IPS-18c (cell line): Measurements from ENCODE around the gene ANKS1A.

Experiments used
- H3K4me3 ChIP-seq: 2 replicates; pipeline ENCODE4 v1.7.0; 2013; ENCODE audit warnings: low read depth, mild to moderate bottlenecking, low read length, moderate library complexity; ENCODE audit not compliant: insufficient read depth
- H3K9me3 ChIP-seq: one replicate; pipeline ENCODE4 v1.6.1; 2013; ENCODE audit warnings: mild to moderate bottlenecking, low read length, moderate library complexity; ENCODE audit not compliant: control insufficient read depth, insufficient read depth

The ANKS1A gene

DNA sequence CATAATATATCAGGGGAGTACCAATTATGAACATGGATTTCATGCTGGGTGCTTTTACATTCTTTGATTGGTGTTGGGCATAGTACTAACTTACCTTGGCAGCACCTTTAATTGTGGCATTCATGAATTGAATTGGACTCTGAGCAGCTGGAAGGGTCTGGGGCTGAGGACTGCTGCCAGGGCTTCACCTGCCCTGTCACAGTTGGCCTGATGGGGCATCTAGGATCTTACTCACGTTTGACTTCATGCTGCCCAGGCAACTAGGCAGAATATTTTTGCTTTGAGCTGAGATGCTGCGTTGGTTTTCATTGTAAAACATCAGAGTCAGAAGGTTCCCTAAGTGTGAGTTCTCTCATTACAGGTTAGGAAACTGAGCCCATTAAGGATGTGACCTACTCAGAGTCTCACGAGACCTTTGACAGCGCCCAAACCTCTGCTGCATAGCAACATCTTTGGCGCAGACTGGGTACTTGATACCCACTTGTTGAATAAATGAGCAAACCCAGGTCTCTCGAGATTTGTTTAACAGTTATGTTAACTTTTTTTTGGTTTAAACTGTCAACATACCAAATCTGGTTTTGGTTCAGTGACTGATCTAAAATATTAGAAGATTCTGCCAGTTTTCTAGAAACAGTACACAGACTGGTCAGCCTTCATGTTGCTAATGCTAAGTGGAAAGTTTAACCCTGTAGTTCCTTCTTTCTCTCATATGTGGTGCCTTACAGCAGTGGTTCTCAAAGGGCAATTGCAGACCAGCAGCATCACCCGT, 147.2 kb downstream of the ANKS1A start:
- Histone ChIP-seq H3K4me3 (no peak overlapping the region), H3K9me3 (no peaks in the 10 kb centered on the region)

DNA sequence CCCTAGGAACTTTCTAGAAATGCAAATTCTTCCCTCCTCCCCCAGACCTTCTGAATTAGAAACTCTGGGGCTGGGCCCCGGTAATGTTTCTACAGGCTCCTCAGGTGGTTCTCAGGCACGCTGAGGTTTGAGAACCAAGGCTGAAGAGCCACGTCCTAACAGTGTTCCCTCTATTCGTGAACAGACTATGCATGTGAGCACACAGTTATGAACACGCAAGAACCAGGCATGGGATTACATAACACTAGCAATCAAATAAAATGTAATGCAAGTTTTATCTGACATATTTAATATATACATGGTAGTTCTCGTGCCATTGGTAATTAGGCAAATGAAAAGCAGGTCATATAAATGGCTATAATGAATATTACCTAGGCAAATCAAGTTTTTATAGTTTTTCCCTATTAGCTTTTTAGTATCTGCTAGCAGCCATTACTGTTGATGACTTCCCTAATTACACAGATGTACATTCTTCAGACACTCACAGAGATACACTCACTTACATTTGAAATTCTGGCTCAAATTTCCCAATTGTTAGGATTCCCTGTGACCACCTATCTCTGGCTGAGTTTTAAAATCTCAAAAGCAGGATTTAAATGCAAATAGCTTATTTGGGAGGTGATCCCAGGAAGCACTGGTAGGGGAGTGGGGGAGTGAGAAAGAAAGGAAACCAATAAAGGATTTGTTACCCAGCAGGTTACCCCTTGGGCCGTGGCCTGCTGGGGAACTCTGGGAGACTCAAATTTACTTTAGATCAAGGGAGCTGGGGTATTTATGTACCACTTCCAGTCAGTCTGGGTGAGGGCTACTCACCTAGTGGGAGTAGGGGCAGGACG, 148.0 kb downstream of the ANKS1A start:
- Histone ChIP-seq H3K9me3 (no peaks in the 10 kb centered on the region), H3K4me3 (no peak overlapping the region)

DNA sequence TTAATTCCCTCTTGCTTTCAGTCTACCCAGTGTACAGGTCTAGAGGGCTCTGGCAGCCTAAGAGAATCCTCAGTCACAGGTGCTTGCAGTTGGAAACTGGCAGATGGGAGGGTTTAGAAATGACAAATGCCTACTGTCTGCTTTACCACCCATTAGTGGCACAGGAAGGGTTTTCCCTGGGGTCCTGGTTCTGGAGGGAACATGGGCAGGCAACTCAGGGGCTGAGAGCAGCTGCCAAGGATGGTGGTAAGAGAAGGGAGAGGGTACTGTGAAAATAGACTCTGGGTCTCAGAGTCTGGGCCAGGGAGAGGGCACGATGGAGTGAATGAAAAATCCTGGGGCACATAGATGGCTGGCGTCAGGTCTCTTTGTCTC, 148.6 kb downstream of the ANKS1A start:
- no peaks in the 10 kb centered on the region for H3K9me3 ChIP-seq
- H3K4me3 ChIP-seq, result no peak overlapping the region

DNA sequence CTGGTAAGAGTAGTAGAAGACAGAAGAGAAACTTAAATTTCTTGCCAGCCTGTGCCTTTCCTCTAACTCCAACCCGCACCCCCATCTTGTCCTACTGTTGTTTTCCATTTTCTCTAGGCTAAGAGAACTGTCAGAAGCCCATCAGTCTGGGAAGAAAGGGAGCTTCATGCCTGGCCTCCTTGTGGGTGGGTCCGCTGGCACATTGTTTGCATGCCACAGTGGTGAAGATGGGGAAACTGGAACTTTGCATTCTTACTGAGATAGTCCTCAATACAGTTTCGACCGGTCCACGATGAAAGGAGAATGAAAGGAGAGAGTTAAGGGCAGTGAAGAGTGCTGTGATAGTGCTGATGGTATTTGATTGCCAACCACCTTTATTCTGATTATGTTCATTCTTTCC, 149.0 kb downstream of the ANKS1A start:
- Histone ChIP-seq H3K4me3 (no peak overlapping the region), H3K9me3 (no peaks in the 10 kb centered on the region)

DNA sequence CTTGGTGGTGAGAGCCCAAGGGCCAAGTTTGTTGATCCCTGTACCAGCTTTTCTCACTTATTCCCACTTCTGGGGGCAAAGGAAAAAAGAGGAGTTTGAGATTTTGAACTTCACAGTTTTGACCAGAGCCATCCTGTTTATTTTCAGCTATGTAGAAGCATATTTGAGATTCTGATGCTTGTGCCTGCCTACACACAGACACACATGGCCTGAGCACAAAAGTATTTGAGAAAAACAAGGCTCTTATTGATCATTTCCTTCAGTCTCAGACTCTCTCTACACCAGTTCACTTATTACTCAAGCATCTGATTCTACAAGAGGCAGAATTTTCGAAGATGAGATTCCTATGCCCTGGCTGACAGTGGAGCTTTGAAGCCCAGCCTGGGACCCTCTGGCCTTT, 151.3 kb downstream of the ANKS1A start:
- H3K9me3 ChIP-seq, result no peaks in the 10 kb centered on the region
- no peak overlapping the region for H3K4me3 ChIP-seq

DNA sequence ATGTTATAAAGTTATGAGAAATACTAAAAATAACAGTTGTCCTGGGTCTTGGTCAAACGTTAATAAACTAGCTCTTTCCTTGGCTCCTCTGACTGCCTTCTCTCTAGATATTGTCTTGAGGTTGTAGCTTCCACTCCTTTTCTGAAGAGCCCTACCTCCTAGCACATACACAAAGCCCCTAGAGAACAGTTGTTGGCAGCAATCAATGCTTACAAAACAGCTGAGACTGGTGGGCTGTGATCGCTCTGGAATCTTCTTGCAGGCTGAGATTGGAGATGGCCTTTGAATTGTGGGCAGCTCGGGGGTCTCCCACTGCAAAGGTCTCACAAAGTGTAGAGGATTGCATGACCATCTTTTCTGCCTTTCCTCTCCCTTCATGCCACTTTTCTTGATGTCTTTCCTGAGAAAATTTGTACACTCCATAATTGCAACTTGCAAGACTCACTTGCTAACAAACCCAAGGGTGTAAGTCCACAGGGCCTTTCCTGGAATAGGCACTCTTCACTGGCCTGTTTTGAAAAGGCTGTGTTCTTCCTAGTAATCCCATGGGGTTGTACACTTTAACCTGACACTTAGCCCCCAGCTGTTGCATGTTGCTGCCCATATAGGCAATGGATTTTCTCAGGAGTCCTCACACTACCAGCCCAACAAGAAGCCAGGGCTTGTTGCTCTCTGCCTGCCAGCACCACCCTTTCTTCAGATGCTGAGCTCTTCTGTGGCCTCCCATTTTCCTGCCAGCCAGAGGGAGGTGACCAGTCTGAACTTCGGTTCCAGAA, 152.2 kb downstream of the ANKS1A start:
- Histone ChIP-seq H3K9me3 (no peaks in the 10 kb centered on the region), H3K4me3 (no peak overlapping the region)

DNA sequence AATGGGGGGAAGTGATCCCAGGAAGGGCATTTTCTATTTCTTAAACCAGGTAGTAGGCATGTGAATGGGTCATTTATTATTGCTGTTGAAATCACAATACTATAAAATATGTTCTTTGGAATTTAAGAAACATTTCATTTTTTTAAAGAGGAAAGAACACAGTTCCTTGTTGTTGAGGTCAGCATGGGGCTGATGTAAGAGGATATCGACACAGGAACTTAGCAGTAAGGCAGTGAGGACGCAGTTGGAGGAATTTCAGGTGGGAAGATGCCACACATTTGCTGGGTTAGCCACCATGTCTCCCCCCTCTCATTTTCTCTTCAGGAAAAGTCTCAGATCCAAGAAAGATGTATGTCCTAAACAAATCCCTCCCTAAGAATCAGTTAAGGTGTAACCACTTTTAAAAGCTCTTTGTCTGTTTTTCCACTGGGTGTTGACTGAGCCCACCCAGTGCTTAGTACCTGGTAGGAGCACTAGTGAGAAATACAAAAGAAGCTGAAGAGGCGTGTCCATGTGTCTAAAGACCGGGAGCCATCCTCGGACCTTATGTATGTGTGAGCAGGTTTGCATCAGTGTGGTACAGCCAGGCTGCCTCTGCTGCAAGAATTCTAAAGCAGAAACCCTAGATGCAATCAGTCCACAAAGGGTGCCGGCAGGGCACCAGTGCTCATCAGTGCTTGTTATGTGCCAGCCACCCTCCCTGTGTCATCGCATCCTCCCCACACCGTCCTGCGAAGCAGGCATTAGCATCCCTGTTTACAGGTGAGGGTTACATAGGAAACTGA, 153.2 kb downstream of the ANKS1A start:
- Histone ChIP-seq H3K4me3 (no peak overlapping the region), H3K9me3 (no peaks in the 10 kb centered on the region)

DNA sequence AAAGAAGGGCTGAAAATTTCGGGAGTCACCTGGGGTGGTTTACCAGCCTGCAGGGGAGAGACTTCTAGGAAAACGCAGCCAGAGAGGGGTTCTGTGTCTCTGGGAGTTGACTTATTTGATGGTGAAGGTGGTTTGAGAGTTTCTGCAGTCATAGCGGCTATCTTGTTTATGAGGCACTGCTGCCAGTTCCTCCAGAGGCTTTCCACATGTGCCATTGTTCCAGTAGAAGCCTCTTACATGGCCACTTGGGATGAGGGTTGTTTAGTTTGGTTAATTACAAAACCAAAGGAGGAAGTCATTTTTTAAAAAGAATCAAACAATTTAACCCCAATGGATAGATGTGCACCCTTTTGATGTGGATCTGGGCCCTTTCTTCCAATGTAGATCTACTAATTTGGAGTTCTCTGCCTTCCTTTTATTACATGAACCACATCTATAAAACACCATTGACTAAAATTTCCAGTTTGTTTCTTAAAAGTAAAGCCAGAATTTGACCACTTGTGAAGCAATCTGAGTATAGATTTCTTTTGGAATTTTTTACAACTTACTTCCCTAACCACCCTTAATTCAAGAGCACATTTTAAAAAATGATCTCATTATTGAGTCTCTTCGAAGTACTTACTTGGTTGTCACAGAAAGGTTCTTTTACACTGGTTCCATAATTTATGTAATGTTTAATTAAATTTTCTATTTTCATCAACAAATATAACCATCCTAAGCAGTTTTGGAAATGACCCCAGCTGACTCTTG, 154.5 kb downstream of the ANKS1A start:
- Histone ChIP-seq H3K9me3 (no peaks in the 10 kb centered on the region), H3K4me3 (no peak overlapping the region)

DNA sequence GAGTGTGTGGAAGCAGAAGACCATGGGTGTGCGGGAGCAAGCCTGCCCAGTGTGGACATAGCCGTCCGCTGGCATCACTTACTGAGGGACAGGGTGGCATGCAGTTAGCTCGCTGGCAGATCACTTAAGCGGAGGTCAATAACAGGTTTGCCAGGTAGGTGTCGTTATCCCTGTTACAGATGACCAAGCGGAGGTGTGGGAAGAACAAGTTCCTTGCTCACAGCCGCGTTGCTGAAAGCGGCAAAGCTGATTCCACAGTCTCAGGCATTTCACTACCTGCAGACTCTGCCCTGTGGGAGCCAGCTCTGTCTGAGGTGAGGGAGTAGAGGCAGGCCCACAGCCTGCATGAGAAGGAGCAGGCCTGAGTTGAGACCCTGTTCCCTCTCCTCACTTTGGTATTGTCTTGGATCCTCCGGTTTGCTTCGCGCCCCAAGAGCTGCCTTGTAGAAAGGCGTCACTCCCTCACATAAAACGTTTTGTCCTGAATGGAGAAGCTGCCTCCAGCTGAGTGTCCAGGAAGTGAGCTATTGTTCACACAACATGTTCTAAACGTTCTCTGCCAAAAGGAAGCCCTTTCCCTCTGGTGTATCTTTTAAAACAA, 155.2 kb downstream of the ANKS1A start:
- Histone ChIP-seq H3K9me3 (no peaks in the 10 kb centered on the region), H3K4me3 (no peak overlapping the region)

DNA sequence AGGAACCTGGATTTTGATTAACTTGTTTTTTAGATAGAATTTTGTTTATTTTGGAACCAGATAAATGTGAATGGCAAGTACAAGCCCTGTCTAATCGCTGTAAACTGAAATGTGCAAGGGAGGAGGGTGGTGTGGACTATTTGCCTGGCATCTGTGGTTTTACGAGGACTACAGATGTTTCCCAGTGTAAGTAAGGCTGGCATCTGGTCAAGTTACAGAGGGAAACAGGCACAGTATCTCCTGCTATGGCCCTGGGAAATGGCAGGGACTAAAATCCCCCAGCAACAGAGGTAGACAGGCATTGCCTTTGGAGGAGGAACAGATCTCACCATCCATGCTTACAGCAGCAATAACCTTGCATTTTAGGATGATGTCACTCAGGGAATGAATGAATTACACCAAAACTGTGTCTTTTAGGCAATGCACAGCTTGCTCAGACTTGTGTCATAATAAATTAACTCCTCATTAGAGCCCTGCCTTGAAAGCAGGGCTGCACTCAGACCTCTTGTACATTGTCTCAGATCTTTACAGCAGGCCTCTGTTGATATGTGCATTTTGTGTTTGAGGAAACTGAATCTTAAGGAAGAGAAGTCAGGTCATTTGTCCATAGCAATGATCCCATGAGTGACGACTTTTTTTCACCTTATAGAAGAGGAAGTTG, 155.8 kb downstream of the ANKS1A start:
- no peaks in the 10 kb centered on the region for H3K9me3 ChIP-seq
- H3K4me3 ChIP-seq, result no peak overlapping the region

DNA sequence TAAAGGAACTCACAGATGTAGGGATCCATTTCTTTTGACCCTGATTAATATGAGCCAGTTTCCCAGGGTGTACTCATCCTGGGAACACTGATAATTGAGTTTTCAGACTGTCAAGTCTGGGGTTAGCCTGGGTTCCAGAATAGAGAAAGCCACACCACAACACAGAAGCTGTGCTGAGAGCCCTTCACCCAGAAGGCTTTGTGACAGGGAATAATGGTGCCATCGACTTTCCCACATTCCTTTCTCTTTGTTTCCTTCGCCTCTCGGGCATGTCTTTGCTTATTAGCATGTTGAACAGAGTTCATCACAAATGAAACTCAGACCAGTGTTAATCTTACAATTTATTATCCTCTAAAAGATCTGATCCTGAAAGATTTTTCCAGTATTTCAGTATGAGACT, 157.0 kb downstream of the ANKS1A start:
- no peaks in the 10 kb centered on the region for H3K9me3 ChIP-seq
- no peak overlapping the region for H3K4me3 ChIP-seq

DNA sequence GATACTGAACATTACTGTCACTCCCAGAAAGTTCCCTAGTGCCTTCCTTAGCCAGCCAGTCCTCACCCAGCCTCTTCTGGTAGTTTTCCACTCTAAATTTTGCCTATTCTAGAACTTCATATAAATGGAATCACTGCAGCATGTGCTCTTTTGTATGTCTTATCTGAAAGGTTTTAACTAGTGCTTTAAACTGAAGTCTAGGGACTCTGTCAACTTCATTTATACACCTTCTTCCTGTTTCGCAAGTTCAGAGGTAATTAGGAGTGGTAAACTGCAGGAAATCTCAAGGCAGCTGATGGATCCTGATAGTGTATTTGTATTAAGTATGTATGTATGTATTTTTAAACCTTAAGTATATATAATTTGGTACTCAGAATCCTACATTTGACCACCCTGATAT, 157.8 kb downstream of the ANKS1A start:
- no peak overlapping the region for H3K4me3 ChIP-seq
- H3K9me3 ChIP-seq, result no peaks in the 10 kb centered on the region

DNA sequence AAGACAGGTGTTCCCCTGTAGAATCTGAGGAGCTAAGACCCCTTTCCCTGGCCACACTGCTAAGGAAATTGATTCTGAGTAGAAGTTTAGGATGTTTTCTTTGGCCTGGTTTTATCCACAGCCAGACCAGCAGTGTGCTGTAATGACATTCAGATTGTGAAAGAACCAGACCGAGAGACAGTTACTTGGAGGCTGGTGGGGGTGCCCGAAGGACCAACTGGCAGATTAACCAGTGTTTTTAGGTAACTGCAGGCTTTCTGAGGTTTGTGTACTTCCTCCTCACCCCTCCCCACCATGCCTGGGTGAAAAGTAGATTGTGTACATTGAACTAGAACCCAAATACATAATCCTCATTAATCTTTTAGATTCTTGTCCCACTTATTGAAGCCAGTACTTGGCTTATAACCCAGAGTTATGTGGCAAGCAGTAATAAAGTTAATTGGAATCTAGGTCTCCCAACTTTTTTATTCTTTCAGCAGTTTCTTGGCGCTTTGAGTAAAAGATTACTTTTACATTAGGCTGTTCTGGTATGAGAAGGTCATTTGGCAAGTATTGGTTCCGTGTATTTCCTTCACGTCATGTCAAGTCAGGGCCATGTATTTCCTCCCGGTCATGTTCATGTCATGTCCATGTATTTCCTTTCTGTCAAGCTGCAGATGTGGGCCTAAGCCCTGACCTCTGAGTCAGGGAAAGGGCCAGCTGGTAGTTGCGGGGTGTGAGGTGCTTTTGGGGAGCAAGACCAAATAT, 158.4 kb downstream of the ANKS1A start:
- no peak overlapping the region for H3K4me3 ChIP-seq

DNA sequence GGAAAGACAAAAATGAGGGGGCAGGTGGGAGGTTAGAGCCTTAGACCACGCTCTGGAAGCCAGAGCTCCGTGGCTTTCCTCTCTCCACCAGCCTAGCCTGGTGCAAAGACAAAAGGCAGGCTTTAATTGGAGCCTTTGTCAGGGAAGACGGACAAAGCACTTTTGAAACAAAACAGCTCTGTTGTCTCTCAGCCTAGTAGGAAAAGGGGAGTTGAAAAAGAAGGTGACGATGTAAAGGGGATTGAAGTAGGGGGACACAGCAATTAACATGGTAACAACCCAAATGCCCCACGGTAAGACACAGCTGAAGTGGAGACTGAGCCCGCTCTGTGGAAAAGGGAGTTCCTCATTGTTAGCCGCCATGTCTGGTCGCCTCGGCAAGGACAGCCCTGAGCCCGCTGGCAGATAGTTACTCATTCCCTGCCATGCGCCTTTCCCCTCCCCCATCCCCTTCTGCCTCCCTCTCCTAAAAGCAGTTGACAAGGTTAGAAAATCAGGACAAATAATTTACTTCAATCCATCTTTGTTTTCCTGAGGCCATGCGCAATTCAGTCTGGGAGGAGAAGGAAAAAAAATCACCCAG, 159.1 kb downstream of the ANKS1A start:
- Histone ChIP-seq H3K4me3 (no peak overlapping the region), H3K9me3 (no peaks in the 10 kb centered on the region)

More for the DNA sequence above, 158.4 kb downstream of the ANKS1A start:
- no peaks in the 10 kb centered on the region for H3K9me3 ChIP-seq

DNA sequence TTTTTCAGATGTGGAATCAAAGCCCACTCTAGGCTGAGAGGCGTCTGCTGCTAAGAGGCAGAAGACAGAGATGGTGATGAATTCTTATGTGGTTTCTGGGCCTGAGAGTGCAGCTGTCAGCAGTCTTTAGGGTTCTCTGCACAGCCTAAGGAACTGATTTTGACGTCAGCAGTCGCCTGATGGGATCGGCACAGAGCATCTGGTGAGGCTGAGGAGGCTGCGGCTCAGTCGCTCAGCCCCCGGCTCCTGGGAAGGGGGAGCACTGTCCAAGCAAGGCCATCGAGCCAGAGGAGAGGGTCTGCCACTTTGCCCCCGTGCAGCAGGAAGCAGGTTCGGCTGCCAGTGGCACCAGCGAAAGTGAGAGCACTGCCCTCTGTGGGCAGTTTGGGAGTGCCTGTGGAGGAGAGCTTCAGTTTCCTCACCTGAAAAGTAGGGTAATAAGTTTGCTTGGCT, 159.6 kb downstream of the ANKS1A start:
- H3K9me3 ChIP-seq, result no peaks in the 10 kb centered on the region
- no peak overlapping the region for H3K4me3 ChIP-seq
